ENCODE results near the gene UBE2O.

UBE2O gene

GRCh38 chr17:76437467-76438402 is 15.2 kb downstream of the UBE2O start:
- no peak for DNase-seq

GRCh38 chr17:76435751-76436150 is 17.2 kb downstream of the UBE2O start:
- no peak for DNase-seq

GRCh38 chr17:76434870-76435269 is 18.1 kb downstream of the UBE2O start:
- no peak for DNase-seq

GRCh38 chr17:76433693-76434092 is 19.3 kb downstream of the UBE2O start:
- no peak for DNase-seq

DNA sequence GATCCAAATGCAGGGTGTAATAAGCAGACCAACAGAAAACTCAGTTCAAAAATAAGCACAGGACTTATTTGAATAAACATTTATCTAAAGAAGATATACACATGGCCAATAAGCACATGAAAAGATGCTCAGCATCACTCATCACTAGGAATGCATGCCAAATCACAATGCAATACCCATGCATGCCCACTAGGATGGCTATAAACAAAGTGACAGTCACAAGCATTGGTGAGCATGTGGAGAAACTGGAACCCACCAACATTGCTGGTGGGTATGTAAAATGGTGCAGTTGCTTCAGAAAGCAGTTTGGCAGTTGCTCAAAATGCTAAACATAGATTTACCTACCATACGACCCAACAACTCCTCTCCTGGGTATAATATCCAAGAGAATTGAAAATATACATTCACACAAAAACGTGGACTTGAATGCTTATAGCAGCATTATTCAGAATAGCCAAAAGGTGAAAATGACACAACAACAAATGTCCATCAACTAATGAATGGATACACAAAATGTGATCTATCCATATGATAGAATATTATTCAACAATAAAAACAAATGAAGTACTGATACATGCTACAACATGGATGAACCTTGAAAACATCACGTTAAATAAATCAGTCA is 20.1 kb downstream of the UBE2O start:
- no peak for DNase-seq

DNA sequence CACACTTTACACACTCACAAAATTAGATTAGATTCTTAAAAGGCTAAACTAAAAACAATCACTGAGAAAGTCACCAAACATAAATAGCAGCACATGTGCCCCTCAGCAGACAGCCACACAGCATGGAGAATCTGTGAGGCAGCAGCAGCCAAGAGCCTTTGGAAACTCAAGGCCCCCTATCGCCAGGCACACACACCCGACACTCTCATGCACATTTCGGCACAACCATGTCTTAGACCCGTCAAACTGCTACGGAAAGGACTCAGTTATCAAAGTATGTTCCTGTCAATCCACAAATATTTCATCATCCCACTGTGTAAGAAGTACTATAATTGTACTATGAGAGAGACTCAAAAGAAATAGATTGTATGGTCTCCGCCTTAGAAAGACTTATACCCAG is 20.9 kb downstream of the UBE2O start:
- no peak for DNase-seq

DNA sequence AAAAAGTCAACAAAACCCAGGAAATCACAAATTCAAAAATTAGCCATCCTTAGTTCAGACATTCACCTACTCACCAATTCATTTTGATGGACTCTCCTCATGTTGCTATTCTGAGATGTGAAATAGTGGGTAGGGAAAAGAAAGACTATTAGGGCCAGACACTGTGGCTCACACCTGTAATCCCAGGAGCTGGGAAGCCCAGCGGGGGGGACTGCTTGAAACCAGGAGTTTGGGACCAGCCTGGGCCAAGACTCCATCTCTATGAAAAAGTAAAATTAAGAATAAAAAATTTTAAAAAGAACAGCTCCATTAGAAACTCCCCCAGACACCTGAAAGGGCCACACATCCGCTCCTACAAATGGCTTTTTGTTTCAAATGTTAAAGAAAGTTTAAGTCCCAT is 21.4 kb downstream of the UBE2O start:
- no peak for DNase-seq

- no peak for DNase-seq
Observed at GRCh38 chr17:76428511-76428910, 24.4 kb downstream of the UBE2O start.

- no peak for DNase-seq
Observed at GRCh38 chr17:76427501-76428231, 25.3 kb downstream of the UBE2O start.

GRCh38 chr17:76426853-76427252 is 26.1 kb downstream of the UBE2O start:
- DNase-seq = no peak

- no peak for DNase-seq
Observed at GRCh38 chr17:76422860-76423259, 30.1 kb downstream of the UBE2O start.

- no peak for DNase-seq
Observed at GRCh38 chr17:76422406-76422805, 30.5 kb downstream of the UBE2O start.

DNA sequence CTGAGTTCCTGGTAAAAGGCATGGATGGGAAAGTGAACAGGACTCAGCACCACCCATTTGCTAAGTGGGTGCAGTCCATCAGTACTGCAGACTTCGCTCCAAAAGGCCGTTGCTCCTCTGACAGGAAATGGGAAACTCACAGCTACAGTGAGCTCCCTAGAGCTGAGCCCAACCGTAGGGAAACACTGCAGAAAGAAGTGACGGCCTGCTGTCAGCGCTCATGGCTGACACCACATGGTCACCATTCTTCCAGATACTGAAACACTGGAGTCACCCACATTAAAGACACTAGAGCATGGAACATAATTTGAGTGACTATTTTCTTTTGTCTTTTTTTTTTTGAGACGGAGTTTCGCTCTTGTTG is 31.9 kb downstream of the UBE2O start:
- no peak for DNase-seq

GRCh38 chr17:76420356-76421043 is 32.5 kb downstream of the UBE2O start:
- no peak for DNase-seq

DNA sequence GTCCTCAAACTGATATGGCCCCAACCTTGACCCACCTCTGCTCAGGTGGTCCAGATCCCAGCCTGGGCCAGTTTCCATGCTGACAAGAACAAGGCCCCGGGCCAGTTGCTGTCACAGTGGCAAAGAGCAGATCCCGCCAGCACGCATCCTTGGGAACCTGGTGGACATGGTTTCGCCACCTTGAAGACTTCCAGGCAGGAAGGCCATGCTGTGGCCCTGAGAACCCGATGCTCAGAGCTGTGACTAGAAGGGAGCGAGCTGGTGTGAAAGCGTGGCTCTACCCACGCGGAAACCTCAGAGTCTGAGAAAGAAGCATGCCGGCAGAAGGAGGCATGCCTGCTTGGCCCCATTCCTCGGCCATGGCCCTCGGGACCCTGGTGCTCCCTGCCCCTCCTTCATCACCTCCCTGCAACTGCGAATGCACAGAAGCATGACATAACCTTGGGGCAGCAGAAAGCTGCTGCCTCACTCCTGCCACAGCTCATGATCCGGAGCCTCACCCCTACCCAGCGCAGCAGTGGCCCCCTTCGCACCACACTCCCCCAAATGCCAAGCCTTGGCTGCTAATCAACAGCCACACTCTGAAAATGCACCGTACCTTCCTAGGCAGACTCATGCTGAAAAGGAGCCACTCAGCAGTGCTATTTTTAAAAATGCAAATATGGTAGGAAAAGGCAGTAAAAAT is 33.2 kb downstream of the UBE2O start:
- no peak for DNase-seq

- DNase-seq = no peak
Observed at GRCh38 chr17:76417499-76418143, 35.3 kb downstream of the UBE2O start.

- DNase-seq = no peak
Observed at GRCh38 chr17:76416899-76417298, 36.1 kb downstream of the UBE2O start.

- DNase-seq = no peak
Observed at GRCh38 chr17:76416457-76416856, 36.5 kb downstream of the UBE2O start.

GRCh38 chr17:76415786-76416185 is 37.2 kb downstream of the UBE2O start:
- no peak for DNase-seq

- no peak for DNase-seq
Observed at GRCh38 chr17:76414334-76415295, 38.3 kb downstream of the UBE2O start.

- no peak for DNase-seq
Observed at GRCh38 chr17:76411247-76411646, 41.7 kb downstream of the UBE2O start.
